Fibroblast of skin of abdomen (primary cell): ENCODE results near the gene ZNF511.

Source experiments
- DNase-seq: peaks from one replicate; pipeline ENCODE4 v3.0.0-alpha.2; 2013

Gene ZNF511

GRCh38 chr10:133293810-133294119 is 14.9 kb upstream of the ZNF511 start:
- DNase-seq = no peak

GRCh38 chr10:133294189-133294588 is 14.5 kb upstream of the ZNF511 start:
- no peak for DNase-seq

- DNase-seq = no peak
These were observed 13.0 kb upstream of the ZNF511 start for GRCh38 chr10:133295426-133296320.

- DNase-seq = no peak
These were observed 11.2 kb upstream of the ZNF511 start for GRCh38 chr10:133297504-133297903.

- DNase-seq = no peak
These were observed 10.2 kb upstream of the ZNF511 start for GRCh38 chr10:133298466-133298865.

- no peak for DNase-seq
These were observed 9.5 kb upstream of the ZNF511 start for GRCh38 chr10:133299224-133299623.

GRCh38 chr10:133299738-133300137 is 9.0 kb upstream of the ZNF511 start:
- no peak for DNase-seq

GRCh38 chr10:133302230-133302629 is 6.5 kb upstream of the ZNF511 start:
- no peak for DNase-seq

GRCh38 chr10:133303206-133303605 is 5.5 kb upstream of the ZNF511 start:
- no peak for DNase-seq

- no peak for DNase-seq
These were observed 2.6 kb upstream of the ZNF511 start for GRCh38 chr10:133306097-133306476.

- DNase-seq = no peak
These were observed 1.8 kb upstream of the ZNF511 start for GRCh38 chr10:133306941-133307379.

- peak; percentile 31 for DNase-seq
These were observed 816 bp upstream of the ZNF511 start for GRCh38 chr10:133307776-133308420.

GRCh38 chr10:133309100-133309719 is 496 bp downstream of the ZNF511 start:
- DNase-seq = peak; percentile 84

- DNase-seq = no peak
These were observed 1.1 kb downstream of the ZNF511 start for GRCh38 chr10:133309720-133310398.

GRCh38 chr10:133310399-133310755 is 1.7 kb downstream of the ZNF511 start:
- DNase-seq = no peak

- DNase-seq = no peak
These were observed 2.1 kb downstream of the ZNF511 start for GRCh38 chr10:133310789-133311188.

GRCh38 chr10:133311570-133311969 is 2.9 kb downstream of the ZNF511 start:
- DNase-seq = no peak

- no peak for DNase-seq
These were observed 3.5 kb downstream of the ZNF511 start for GRCh38 chr10:133312016-133312768.

GRCh38 chr10:133312769-133313145 is 4.0 kb downstream of the ZNF511 start:
- no peak for DNase-seq

GRCh38 chr10:133313192-133313591 is 4.5 kb downstream of the ZNF511 start:
- DNase-seq = no peak

GRCh38 chr10:133314911-133315310 is 6.2 kb downstream of the ZNF511 start:
- no peak for DNase-seq

- DNase-seq = no peak
These were observed 7.1 kb downstream of the ZNF511 start for GRCh38 chr10:133315847-133316246.

GRCh38 chr10:133316266-133316665 is 7.6 kb downstream of the ZNF511 start:
- DNase-seq = no peak
